Small intestine (tissue), 7 donors: ENCODE measurements around the gene EPC2. TPM values are rescaled to one million over a fixed set of nuclear protein-coding genes. Genes with fewer than 3 reads are reported as not detected.
A peak's percentile ranks its signal among the peaks of the same experiment; 100 is the strongest.

Source experiments
- DNase-seq, 2 donors: peaks; one replicate each; pipeline versions ENCODE4 v3.0.0 to v3.0.0-alpha.2; 2013
- FAIRE-seq: peaks from 2 replicates; lab custom pipeline; 2012; peaks lifted over from hg19 to GRCh38; lab: Jason Lieb, UNC
- H3K27ac ChIP-seq, 3 donors: one replicate each; pipeline ENCODE4 v1.5.1; 2013; ENCODE audit warnings: low read length in 2 of 3, mild to moderate bottlenecking in 2 of 3, control low read depth in 1 of 3, inconsistent platforms in 1 of 3, low read depth in 1 of 3, moderate library complexity in 1 of 3
- H3K27me3 ChIP-seq, 3 donors: one replicate each; pipeline ENCODE4 v1.6.1; 2013; ENCODE audit warnings: low read length in 3 of 3, inconsistent platforms in 1 of 3; ENCODE audit not compliant: control insufficient read depth in 3 of 3, insufficient read depth in 3 of 3
- H3K36me3 ChIP-seq, 3 donors: one replicate each; pipeline ENCODE4 v1.6.1; 2013; ENCODE audit warnings: low read length in 3 of 3, inconsistent platforms in 1 of 3, low read depth in 1 of 3, mild to moderate bottlenecking in 1 of 3, moderate library complexity in 1 of 3; ENCODE audit not compliant: control insufficient read depth in 3 of 3, insufficient read depth in 2 of 3
- H3K4me1 ChIP-seq, 3 donors: one replicate each; pipeline ENCODE4 v1.6.1; 2013; ENCODE audit warnings: low read length in 2 of 3, inconsistent platforms in 1 of 3, low read depth in 1 of 3, mild to moderate bottlenecking in 1 of 3, moderate library complexity in 1 of 3; ENCODE audit not compliant: control insufficient read depth in 3 of 3, insufficient read depth in 2 of 3
- H3K4me3 ChIP-seq, 3 donors: one replicate each; pipeline ENCODE4 v1.5.1; 2013; ENCODE audit warnings: low read length in 3 of 3, control low read depth in 1 of 3, inconsistent platforms in 1 of 3, low read depth in 1 of 3, mild to moderate bottlenecking in 1 of 3, moderate library complexity in 1 of 3
- H3K9me3 ChIP-seq, 2 donors: one replicate each; pipeline ENCODE4 v1.6.1; 2013; ENCODE audit warnings: low read depth in 1 of 2, low read length in 1 of 2; ENCODE audit not compliant: control insufficient read depth in 2 of 2, insufficient read depth in 1 of 2
- WGBS, 3 donors: extraction: QIAGEN DNeasy Blood & Tissue Kit; methylation state at CpG; one replicate each; pipeline ENCODE4 v1.1.7; 2013; 5-methylcytosine and 5-hydroxymethylcytosine counted together
- polyA plus RNA-seq, 4 donors: library from polyadenylated mRNA; stranded (reverse) in 3 of 4; unstranded in 1 of 4; fragments of 200-250 nt in 3 of 4; fragments of 120-200 nt in 1 of 4; gene quantifications; one replicate each; pipeline versions ENCODE4 v1.2.1 to v1.2.3, GENCODE V29; 2013
- donor health status: healthy with polysubstance abuse.
- donor health status: control.
- donor health status: control.
- donor health status: Bipolar disorder and iron deficiency.
- donor health status: healthy.

EPC2 gene
- polyA plus RNA-seq, 4 donors, result 7.2 to 28.9 (median 8.4) TPM

DNA sequence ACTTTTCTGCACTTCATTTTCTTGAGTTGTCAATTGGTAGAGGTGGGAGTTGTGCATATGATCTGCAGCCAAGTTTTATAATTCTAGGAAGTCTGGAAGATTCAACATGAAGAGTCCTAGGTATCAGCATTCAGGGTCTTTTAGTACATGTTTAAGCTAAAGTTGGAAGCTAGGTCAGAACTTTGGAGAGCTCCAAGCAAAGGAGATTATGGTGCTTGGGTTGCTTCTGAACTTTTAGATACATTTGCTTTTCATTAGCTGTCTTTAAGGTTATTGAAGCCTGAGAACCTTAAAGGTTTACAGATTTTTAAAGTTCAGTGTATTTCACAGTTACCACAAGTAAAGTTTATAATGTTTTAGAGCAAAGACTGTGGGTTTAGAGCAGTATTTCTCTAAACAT is 85.5 kb downstream of the EPC2 start:
- H3K4me1 ChIP-seq, result no peaks in the 10 kb centered on the region
- H3K36me3 ChIP-seq, result peaks cover 0 to 5% (median 0%) of the 10 kb centered on the region in 3 donors
- H3K9me3 ChIP-seq, result no peaks in the 10 kb centered on the region
- H3K27me3 ChIP-seq, result no peaks in the 10 kb centered on the region
- H3K27ac ChIP-seq, result no peak overlapping the region
- H3K4me3 ChIP-seq, result no peak overlapping the region
- no peak for FAIRE-seq
- no peak for DNase-seq

DNA sequence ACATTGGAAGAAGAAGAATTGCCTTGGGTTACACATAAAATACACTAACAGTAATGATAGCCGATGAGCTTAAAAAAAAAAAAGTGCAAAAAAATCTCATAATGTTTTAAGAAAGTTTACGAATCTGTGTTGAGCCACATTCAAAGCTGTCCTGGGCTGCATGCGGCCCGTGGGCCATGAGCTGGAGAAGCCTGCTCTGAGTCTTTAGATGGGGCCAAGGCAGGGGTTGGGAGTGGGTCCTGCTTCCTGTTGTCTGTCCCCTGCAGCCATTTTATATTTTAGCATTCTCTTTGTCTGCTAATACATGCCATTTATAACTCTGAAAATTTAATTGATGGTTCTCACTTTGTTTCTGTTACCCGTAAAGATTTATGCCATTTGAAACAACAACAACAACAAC is 93.2 kb downstream of the EPC2 start:
- Histone ChIP-seq H3K4me3 (no peak overlapping the region), H3K27me3 (no peaks in the 10 kb centered on the region), H3K36me3 (peaks cover 0 to 4% (median 0%) of the 10 kb centered on the region in 3 donors), H3K27ac (no peak overlapping the region), H3K9me3 (no peaks in the 10 kb centered on the region), H3K4me1 (no peaks in the 10 kb centered on the region)
- FAIRE-seq, result no peak
- DNase-seq, result no peak
- 94 to 97% (median 97%) methylated on average over 5 of the region's 5 CpGs for WGBS, 3 donors

DNA sequence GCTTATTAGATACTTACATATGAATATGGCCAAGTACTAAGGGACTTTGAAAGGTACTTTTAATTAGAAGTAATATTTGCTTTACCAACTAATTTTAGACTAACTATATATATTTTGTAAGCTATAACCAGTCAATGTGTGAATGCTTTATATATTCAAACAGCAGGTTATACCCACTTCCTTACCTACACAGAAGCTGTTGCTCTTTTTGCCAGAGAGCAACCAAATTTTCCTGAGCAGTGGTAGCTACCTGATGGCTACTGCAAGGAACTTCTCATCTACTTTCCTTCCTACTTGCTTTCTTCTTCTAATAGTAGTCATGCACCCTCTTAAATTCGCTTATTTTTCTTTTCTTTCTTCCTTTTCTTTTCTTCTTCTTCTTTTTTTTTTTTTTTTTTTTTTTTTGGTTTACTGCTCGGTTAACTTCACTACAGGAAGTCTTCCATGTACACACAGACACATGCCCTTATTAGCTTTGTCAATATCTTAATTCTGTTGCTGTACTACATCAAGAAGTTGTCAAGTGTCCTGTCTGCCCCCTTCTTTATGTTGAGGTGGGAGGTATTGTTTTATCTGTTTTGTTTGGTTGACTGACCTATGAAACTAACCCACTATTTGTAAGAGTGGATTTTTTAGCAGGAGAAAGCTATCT is 95.0 kb downstream of the EPC2 start:
- H3K9me3 ChIP-seq, result no peaks in the 10 kb centered on the region
- H3K4me1 ChIP-seq, result no peaks in the 10 kb centered on the region
- H3K36me3 ChIP-seq, result peaks cover 0 to 2% (median 0%) of the 10 kb centered on the region in 3 donors
- H3K27me3 ChIP-seq, result no peaks in the 10 kb centered on the region
- H3K4me3 ChIP-seq, result no peak overlapping the region
- H3K27ac ChIP-seq, result no peak overlapping the region
- no peak for DNase-seq
- no peak for FAIRE-seq
- whole genome bisulfite sequencing, 3 donors, result 69 to 75% (median 73%) methylated on average over 2 of the region's 2 CpGs

DNA sequence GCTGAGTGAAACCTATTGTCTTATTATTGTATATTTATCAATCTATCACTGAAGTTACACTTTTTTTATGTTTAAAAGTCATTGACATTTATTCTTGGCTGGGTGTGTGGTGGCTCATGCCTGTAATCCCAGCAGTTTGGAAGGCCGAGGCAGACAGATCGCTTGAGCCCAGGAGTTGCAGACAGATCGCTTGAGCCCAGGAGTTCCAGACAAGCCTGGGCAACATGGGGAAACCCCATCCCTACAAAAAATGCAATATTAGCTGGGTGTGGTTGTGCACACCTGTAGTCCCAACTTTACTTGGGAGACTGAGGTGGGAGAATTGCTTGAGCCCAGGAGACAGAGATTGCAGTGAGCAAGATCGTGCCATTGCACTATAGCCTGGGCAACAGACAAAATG is 97.8 kb downstream of the EPC2 start:
- Histone ChIP-seq H3K9me3 (no peaks in the 10 kb centered on the region), H3K36me3 (no peaks in the 10 kb centered on the region), H3K4me1 (no peaks in the 10 kb centered on the region), H3K4me3 (no peak overlapping the region), H3K27ac (no peak overlapping the region), H3K27me3 (no peaks in the 10 kb centered on the region)
- FAIRE-seq, result no peak
- 91 to 98% (median 94%) methylated on average over 4 of the region's 4 CpGs for WGBS, 3 donors
- DNase-seq, result no peak

DNA sequence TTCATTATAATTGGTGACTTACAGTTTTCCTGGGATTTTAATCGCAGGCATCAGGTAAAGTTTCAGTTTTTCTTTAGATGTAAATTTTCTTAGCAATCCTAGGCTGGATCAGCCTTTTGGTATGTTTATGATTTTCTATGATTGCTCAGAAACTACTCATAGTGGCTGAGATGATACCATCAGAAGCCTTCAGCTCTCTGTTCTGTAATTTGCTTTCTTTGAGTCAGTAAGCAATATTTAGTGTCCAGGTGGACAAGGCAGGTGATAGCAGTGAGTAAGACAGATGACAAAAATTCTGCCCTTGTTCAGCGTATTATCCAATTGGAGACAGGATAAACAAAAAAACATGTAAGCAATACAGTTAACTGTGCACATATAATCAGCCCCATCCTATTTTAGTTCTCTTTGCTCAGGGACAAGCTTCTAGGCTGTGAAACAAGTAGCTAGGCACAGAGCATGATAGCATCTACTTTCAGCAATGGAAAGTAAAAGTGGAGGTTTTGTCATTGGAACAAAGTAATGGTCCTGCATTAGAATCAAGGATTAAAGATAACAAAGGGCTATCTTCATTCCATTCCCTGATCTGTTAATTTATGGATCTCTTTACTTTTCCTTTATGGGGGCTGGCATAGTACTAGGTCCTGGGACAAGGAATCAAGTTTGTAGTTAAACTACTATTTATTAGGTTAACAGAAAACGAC is 100.8 kb downstream of the EPC2 start:
- no peak overlapping the region for H3K4me3 ChIP-seq
- no peak overlapping the region for H3K27ac ChIP-seq
- H3K4me1 ChIP-seq, result no peaks in the 10 kb centered on the region
- WGBS, 3 donors, result 93 to 98% (median 97%) methylated on average over 3 of the region's 3 CpGs
- DNase-seq (no peak), FAIRE-seq (no peak)
- H3K36me3 ChIP-seq, result no peaks in the 10 kb centered on the region
- H3K27me3 ChIP-seq, result no peaks in the 10 kb centered on the region
- no peaks in the 10 kb centered on the region for H3K9me3 ChIP-seq

DNA sequence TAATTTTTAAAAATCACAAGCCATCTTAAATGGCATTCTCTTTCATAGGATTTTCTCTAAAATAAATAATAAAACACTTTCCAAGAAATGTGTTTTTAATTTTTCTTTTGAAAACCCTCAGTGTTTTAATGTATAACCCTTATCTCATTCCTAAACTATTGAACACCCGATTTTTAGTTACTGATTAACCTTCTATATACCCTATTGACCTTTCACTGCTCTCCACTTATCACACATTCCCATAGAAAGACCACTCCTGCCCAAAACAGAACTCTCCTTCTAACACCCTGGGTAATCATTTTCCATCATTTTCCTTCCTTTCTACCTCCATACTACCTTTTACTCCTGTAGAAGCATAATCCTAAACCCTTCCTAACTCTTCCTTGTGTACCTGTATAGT is 102.4 kb downstream of the EPC2 start:
- FAIRE-seq, result no peak
- Histone ChIP-seq H3K36me3 (no peaks in the 10 kb centered on the region), H3K4me3 (no peak overlapping the region), H3K4me1 (peaks cover 0 to 2% (median 0%) of the 10 kb centered on the region in 3 donors), H3K27me3 (no peaks in the 10 kb centered on the region), H3K27ac (no peak overlapping the region), H3K9me3 (no peaks in the 10 kb centered on the region)
- 21 to 45% (median 24%) methylated on average over 1 of the region's 1 CpG for WGBS, 3 donors
- DNase-seq, result peak; percentile 7 to 16

DNA sequence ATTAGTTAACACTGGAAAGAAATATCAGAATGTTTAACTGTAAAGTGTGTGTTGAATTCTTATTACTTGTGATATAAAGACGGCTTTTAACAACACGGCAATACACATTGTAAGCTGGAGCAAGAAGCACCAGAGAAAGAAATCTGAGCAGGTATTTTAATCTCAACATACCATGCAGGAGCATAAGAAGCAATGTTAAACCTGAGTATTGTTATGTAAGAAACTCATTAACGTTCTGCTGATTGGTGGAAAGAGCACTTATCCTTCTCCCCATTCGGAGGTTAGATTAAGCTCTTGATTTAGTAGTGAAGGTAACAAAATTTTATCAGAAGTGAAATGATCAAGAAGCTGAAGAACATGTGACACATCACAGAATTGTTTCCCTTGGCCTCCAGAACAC is 107.4 kb downstream of the EPC2 start:
- 92 to 95% (median 92%) methylated on average over 4 of the region's 4 CpGs for WGBS, 3 donors
- no peaks in the 10 kb centered on the region for H3K27me3 ChIP-seq
- peaks cover 0 to 2% (median 0%) of the 10 kb centered on the region in 3 donors for H3K36me3 ChIP-seq
- no peak for FAIRE-seq
- no peak overlapping the region for H3K4me3 ChIP-seq
- no peak overlapping the region for H3K27ac ChIP-seq
- DNase-seq, result no peak
- H3K4me1 ChIP-seq, result peaks cover 0 to 2% (median 0%) of the 10 kb centered on the region in 3 donors
- H3K9me3 ChIP-seq, result no peaks in the 10 kb centered on the region

DNA sequence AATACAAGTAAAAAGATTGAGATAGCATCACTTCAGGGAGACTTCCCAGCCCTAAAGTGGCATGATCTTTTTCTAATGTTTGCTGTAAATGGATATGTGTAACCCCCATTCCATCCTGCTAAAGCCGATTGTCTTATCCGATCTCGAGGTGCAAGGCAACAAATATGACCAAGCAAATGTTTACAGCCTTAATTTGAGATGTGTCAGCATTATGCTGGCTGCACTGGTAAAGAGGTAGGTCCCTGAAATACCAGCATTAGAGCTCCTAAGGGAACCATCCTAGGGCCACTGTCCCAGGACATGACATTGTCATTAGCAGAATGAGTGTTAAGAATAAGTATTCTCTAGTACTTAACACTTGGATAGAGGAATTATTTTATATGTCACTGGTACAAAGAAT is 108.4 kb downstream of the EPC2 start:
- Histone ChIP-seq H3K27ac (no peak overlapping the region), H3K4me1 (peaks cover 0 to 2% (median 0%) of the 10 kb centered on the region in 3 donors), H3K9me3 (no peaks in the 10 kb centered on the region), H3K4me3 (no peak overlapping the region), H3K27me3 (no peaks in the 10 kb centered on the region), H3K36me3 (peaks cover 0 to 4% (median 0%) of the 10 kb centered on the region in 3 donors)
- FAIRE-seq (no peak), DNase-seq (no peak)
- WGBS, 3 donors, result 96 to 98% (median 97%) methylated on average over 3 of the region's 3 CpGs
